CD4-positive, alpha-beta T cell treated with Interleukin-15 for 4 hours (primary cell): Measurements from ENCODE around the gene MRPL39.

Experiments used
- DNase-seq: peaks from one replicate; pipeline ENCODE4 v3.0.0-alpha.2; 2020; ENCODE audit warnings: low spot score

The MRPL39 gene

GRCh38 chr21:25568246-25568645, 39.0 kb downstream of the MRPL39 start:
- DNase-seq = no peak

GRCh38 chr21:25567472-25567871, 39.8 kb downstream of the MRPL39 start:
- no peak for DNase-seq

DNA sequence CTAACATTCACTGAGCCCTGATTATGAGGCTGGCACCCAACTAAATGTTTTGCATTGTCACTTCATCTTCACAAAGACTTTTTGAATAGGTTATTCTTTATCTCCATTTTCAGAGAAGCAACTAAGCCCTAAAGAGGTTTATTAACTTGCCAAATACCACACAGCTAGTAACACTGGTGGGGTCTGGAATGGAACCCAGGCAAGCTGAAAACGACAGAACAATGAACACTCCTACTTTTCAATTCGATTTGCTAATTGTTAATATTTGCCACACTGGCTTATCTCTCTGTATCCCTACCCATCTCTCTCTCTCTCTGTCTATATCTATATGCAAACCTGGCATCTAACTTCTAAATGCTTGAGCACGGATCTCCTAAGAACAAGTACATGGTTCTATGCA, 40.6 kb downstream of the MRPL39 start:
- DNase-seq = no peak

DNA sequence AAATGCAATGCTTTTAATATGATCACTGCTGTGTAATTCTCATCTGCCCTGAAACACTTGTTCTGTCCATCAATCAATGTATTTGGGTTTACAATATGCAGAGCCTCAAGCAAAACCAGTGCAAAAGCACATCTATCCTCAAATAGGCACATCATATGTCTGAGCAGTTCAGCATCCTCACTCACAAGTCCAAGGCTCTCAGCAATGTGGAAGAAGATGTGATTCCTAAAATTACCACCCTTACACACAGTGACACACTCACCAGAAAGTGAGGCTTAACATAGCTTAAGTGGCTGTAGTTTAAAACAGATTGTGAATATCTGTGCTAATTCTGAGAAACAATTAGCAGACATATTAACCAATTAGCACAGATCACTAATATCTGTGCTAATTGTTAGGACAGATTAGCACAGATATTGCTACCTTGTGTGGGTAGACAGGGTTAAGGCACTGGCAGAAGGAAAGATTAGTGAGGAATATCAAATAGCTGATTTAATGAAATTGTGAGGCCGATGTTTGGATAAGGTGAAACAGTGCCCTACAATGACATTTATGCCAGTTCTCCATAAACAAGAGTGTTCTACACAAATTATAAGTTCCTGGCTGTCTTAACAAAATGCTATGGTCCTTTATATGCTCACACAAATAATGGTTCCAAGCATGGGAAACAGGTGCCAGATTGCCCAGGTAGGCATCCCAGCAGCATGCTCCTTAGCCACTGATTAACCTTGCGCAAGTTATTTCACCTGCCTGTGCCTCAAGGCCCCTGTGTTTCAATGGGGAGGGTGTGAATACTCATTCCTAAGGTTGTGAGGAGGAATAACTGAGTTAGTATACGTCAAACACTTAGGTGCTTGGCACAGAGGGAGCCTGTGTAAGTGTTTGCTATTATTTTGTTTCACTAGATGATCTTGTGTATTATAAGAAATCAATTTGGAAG, 41.7 kb downstream of the MRPL39 start:
- no peak for DNase-seq

GRCh38 chr21:25564349-25564948, 42.8 kb downstream of the MRPL39 start:
- DNase-seq = no peak

GRCh38 chr21:25563361-25564116, 43.7 kb downstream of the MRPL39 start:
- DNase-seq = peak; percentile 51

- DNase-seq = no peak
These were observed 44.6 kb downstream of the MRPL39 start for GRCh38 chr21:25562660-25563059.

DNA sequence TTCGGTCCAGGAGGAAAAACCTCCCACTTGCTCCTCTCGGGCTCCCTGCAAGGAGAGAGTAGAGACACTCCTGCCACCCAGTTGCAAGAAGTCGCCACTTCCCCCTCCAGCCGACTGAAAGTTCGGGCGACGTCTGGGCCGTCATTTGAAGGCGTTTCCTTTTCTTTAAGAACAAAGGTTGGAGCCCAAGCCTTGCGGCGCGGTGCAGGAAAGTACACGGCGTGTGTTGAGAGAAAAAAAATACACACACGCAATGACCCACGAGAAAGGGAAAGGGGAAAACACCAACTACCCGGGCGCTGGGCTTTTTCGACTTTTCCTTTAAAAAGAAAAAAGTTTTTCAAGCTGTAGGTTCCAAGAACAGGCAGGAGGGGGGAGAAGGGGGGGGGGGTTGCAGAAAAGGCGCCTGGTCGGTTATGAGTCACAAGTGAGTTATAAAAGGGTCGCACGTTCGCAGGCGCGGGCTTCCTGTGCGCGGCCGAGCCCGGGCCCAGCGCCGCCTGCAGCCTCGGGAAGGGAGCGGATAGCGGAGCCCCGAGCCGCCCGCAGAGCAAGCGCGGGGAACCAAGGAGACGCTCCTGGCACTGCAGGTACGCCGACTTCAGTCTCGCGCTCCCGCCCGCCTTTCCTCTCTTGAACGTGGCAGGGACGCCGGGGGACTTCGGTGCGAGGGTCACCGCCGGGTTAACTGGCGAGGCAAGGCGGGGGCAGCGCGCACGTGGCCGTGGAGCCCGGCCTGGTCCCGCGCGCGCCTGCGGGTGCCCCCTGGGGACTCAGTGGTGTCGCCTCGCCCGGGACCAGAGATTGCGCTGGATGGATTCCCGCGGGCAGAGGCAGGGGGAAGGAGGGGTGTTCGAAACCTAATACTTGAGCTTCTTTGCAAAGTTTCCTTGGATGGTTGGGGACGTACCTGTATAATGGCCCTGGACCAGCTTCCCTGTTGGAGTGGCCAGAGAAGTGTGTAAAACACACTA, 45.3 kb downstream of the MRPL39 start:
- peak; percentile 87 for DNase-seq

GRCh38 chr21:25560891-25561290, 46.4 kb downstream of the MRPL39 start:
- no peak for DNase-seq

GRCh38 chr21:25560271-25560685, 47.0 kb downstream of the MRPL39 start:
- no peak for DNase-seq

GRCh38 chr21:25559746-25560145, 47.5 kb downstream of the MRPL39 start:
- DNase-seq = no peak

DNA sequence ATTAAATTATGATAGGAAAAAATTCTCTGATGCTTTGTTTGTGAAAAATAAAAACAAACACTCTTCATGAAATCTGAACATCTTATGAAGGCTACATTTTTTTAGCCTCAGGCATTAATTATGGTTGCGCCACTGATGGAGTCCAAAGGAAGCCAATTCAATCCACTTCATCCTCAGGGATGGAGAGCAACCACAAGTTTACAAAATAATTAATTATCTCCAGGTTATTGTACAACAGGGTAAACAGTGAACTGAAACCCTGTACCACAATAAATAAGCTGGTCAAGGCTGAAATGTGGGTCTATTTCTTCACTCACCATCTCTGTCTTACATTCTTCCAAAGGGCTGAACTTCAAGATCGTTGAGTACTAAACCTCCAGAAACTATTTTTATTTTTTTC, 49.2 kb downstream of the MRPL39 start:
- no peak for DNase-seq

DNA sequence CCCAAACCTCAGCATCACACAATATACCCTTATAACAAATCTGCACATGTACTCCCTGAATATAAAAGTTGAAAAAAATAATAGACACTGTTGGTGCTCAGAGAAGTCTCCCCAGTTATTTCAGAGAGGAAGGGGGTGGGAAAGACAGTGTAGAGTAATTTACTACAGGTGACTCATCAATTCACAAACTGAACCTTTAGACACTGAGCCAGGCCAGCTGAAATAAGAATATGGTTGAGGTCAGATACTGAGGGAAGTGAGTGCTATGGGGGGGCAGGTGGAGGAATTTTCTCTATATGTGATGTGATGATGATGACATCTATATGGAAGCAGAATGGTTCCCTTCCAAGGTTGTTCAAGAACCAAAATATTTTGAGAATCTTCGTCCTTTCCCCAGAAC, 50.1 kb downstream of the MRPL39 start:
- no peak for DNase-seq

DNA sequence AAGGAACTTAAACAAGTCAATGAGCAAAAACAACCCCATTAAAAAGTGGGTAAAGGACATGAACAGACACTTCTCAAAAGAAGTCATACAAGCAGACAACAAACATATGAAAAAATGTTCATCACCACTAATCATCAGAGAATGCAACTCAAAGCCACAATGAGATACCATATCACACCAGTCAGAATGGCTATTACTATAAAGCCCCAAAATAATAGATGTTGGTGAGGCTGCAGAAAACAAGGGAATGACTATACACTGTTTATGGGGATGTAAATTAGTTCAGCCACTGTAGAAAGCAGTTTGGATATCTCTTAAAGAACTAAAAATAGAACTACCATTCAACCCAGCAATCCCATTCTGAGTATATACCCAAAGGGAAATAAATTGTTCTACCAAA, 51.2 kb downstream of the MRPL39 start:
- DNase-seq = no peak

DNA sequence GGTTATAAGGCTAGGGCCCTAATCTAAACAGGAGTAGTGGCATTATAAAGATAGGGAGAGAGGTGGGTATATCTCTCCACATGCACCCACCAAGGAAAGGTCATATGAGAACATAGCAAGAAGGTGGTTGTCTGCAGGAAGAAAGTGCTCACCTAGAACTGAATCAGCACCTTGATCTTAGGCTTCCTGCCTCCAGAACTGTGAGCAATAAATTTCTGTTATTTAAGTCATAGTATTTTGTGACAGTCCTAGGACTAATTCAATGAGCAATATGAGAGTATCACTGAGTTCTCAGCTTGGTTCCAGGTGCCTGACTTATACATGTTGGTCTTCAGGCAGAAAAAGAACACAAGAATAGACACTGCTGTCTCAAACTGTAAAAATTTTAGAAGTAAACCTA, 51.8 kb downstream of the MRPL39 start:
- no peak for DNase-seq

GRCh38 chr21:25552856-25553255, 54.4 kb downstream of the MRPL39 start:
- DNase-seq = no peak

DNA sequence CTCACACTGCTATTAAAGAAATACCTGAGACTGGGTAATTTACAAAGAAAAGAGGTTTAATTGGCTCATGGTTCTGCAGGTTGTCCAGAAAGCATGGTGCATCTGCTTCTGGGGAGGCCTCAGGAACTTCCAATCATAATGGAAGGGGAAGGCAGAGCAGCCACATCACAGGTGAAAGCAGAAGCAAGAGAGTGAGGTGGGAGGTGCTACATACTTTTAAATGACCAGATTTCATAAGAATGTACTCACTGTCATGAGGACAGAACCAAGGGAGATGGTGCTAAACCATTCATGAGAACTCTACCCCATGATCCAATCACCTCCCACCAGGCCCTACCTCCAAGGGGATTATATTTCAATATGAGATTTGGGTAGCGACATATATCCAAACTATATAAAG, 55.7 kb downstream of the MRPL39 start:
- DNase-seq = no peak

GRCh38 chr21:25550352-25551120, 56.7 kb downstream of the MRPL39 start:
- DNase-seq = no peak

- no peak for DNase-seq
These were observed 66.2 kb downstream of the MRPL39 start for GRCh38 chr21:25541042-25541441.

GRCh38 chr21:25539606-25540005, 67.7 kb downstream of the MRPL39 start:
- no peak for DNase-seq

DNA sequence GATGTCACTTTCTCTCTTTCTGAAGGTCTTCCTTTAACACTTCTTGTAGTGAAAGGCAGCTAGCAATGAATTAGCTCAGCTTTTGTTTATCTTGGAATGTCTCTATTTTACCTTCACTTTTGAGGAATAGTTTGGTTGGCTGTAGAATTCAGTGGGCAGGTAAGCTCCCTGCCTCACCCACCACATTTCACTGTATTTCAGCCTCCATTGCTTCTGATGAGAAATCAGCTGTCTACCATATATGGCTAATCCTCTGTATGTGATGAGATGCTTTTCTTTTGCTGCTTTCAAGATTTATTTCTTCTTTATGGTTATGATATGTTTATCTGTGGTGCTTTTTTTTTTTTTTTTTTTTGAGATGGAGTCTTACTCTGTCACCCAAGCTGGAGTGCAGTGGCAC, 70.1 kb downstream of the MRPL39 start:
- no peak for DNase-seq
